HG03354 (cell line): ENCODE measurements around the gene FBXO31.

ENCODE experiments used
- ATAC-seq: cut with Tn5 transposase; IDR thresholded peaks from one replicate; pipeline ENCODE4 v1.9.1; 2021; ENCODE audit warnings: mild to moderate bottlenecking; ENCODE audit not compliant: unreplicated experiment, poor library complexity, severe bottlenecking

Gene FBXO31

DNA sequence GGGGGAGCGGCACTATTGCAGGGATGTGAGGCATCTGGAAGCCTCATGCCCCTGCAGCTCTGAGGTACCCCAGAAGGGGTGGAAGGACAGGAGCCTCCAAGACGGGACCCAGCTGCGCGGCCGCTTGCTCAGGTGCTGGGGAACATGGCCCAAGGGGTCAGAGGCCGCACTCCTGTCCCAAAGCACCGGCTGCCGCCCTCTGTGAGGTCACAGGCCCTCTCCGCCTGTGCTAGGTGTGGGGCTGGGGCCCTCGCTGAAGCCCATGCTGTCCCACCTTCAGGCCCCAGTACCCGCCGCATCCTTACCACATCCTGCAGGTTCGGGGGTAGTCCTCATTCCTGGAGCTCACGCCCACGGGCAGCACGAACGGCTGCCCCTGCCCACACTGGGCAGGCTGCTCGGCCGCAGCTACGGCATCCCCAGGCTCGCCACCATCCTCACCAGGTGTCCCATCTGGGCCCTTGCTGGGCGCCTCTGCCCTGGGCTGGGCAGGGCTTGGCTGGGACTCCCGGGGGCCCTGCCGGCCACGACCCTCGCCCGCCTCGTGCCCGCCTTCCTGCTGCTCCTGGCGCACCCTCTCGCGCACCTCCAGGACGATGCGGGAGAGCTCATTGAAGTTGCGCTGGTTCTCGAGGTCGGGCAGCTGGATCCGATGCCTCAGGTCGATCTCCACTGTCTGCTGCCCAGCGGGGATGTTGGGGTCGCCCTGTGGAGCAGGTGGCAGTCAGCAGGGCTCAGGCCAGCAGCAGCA lies 49.8 kb downstream of the FBXO31 start:
- ATAC-seq: no peak

- no peak for ATAC-seq
Observed at GRCh38 chr16:87333101-87333500, 50.5 kb downstream of the FBXO31 start.

DNA sequence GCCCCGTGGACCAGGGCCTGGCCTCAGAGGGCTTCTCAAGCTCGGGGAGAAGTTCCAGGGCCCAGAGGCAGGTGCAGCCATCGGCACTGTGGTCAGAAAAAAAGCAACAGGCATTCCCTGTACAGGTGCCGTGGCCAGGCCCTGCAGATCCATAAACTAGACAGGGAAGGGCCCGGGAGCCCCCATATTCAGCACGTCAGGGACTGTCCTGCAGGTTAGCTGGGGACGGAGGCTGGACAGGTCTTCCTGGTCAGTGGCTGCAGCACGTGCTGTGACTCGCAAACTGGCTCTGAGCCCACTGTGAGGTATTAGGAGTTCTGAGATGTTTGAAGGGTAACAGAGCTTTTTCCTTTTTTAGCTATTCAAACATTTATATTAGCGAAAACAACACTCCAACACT lies 51.4 kb downstream of the FBXO31 start:
- no peak for ATAC-seq

- no peak for ATAC-seq
Observed at GRCh38 chr16:87331241-87331801, 52.3 kb downstream of the FBXO31 start.

GRCh38 chr16:87330646-87331045 lies 52.9 kb downstream of the FBXO31 start:
- no peak for ATAC-seq

- ATAC-seq: no peak
Observed at GRCh38 chr16:87330257-87330624, 53.3 kb downstream of the FBXO31 start.

DNA sequence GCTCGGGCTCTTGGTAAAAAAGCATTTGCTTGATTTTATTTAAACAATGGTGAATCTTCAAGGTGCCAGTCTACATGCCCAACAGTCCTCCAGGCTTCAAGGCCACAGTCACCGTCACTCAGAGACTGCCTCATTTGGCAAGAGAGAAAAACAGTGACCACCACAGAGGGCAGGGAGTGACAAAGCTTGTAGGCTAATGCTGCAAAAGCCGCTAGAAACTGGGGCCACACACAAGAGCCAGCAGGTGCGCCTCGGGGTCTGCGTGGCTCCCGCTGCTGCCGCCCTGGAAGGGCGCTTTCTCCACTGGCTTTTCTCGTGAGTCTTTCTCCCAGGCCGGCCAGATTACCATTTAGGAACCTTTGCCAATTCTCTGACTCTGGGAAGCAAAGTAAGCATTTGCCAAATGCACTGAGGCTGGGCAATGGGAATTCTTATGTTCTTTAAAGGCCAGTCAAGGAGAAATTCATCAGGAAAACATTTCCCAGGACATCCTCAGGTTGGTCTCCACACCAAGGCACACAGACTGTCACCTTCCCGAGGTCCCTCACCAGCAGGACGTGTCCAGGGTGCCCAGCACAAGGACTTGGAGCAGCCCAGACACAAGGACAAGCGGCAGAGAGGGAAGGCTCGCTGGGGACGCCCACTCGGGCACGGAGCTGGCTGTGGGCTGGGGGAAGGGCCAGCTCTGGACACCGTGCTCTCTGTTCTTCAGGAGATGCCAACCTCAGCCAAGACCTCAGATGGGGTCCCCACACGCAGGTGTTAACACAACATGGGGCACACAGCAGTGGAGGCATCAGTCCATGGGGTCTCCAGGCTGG lies 53.9 kb downstream of the FBXO31 start:
- ATAC-seq: no peak

DNA sequence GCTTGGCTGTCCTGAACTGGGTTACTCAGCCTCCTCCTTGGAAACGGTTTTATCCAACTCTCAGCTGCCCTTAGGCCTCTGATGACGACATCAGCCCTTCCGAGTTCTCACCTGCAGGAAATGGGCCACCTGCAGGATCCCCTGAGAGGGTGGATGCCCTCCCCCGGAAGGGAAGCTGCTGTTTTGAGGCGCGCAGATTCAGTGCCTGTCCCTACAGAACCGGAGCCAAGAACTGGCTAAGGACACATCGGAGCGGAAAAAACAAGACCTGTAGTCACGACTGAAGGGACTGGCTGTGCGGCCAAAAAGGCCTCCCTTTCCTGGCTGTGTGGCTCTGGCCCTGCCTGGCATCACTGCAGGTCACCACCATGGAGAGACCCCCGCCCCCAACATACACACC lies 54.7 kb downstream of the FBXO31 start:
- ATAC-seq: no peak

DNA sequence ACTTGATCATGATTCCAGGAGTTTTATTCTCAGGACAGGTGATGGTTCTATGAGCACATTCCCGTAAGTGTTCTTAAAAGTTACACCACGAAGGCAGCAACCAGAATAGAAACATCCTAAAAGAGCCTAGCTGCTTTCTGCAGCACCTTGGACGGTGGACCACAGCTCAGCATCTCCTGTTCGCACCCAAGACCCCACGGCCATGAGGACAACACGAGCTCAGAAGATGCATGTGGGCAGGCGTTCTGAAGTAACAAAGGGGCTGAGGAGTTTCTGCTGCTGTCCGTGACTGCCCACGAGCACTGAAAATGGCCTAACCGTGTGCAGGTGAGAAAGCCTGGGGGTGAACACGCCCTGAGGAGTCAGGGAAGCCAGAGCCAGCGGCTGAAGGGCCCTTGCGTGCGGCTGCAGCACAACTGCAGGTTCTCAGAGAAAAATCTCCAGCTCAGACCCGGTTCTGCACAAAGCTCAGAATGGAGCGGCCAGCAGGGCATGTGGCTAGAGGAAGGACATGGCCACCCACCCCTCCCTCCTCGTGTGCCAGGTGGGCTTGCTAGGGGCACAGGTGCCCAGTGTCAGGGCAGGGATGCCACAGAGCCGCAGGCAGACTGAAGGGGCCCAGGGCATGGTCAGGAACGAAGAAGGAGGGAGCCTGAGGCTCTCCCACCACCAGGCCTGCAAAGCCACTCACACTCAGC lies 55.6 kb downstream of the FBXO31 start:
- ATAC-seq: no peak

DNA sequence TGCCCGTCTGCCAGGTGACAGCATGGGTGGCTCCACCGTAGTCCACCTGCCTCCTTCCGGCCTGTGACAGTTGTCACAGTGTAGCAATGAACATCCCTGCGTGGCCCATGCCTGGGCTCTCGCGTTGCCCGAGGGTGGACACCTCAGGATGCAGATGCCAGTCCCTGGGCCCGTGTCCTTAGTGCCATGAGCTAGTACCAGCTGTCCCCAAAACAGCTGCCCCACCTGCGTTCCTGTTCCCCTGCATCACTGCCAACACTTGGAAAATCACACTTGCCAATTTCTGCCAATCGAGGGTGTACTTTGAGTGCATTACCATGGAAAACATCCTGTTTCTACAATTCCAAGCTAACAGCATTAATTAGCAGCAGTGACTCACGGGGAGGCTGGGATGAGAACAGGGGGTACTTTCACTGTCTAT lies 57.4 kb downstream of the FBXO31 start:
- ATAC-seq: no peak

GRCh38 chr16:87325423-87325858 lies 58.1 kb downstream of the FBXO31 start:
- no peak for ATAC-seq

GRCh38 chr16:87324411-87325275 lies 58.9 kb downstream of the FBXO31 start:
- no peak for ATAC-seq

GRCh38 chr16:87323727-87324410 lies 59.7 kb downstream of the FBXO31 start:
- ATAC-seq: no peak

- ATAC-seq: no peak
Observed at GRCh38 chr16:87322833-87323726, 60.5 kb downstream of the FBXO31 start.

DNA sequence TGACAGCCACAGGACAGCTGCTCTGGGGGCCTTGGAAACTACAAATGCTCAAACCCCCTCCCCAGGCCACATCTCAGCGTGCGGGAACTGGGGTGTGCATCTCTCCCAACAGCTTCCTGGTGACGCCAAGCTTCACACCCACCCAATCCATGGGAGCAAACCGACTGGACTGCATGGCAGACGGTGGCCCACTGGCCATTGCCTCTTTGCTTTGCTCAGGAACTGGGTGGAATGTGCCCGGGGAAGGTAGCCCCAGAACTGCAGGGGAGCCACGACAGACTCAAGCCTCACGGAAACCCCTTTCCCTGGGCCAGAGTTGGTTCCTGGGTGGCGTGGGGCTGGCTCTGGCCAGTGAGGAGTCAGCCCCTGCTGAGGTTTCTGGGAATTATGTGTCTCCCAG lies 61.2 kb downstream of the FBXO31 start:
- ATAC-seq: no peak

DNA sequence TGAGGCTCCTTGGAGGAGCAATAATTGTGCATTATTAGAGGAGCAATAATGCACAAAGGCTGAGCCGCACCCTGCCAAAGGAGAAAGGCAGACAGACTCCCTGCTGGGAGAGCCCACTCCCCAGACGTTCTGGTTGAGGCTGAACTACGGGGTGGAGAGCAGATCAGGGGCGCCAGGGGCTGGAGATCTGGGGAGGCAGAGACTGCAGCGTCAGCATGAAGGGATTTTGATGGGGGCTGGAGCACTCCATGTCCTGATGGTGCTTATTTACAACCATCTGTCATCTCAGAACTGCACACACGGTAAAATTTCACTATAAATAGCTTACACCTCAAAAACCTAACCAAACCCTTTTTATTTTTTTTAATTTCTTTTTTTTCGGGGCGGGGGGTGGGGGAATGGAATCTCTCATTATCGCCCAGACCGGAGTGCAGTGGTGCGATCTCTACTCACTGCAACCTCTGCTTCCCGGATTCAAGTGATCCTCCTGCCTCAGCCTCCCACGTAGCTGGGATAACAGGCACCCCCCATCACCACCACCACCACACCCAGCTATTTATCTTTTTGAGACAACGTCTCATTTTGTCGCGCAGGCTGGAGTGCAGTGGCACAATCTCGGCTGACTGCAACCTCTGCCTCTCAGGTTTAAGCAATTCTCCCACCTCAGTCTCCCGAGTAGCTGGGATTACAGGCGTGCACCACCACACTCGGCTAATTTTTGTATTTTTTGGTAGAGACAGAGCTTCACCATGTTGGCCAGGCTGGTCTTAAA lies 62.1 kb downstream of the FBXO31 start:
- ATAC-seq: no peak
